GM21367 (cell line): Measurements from ENCODE around the gene BRSK2.
"Not testable (repeated sequence)": the region's sequence is repeated elsewhere in the genome, so short reads cannot be mapped to it uniquely, and the experiment has no call there.

Experiments used
- ATAC-seq: cut with Tn5 transposase; IDR thresholded peaks from one replicate; pipeline ENCODE4 v1.9.1; 2021; ENCODE audit not compliant: unreplicated experiment

The BRSK2 gene

DNA sequence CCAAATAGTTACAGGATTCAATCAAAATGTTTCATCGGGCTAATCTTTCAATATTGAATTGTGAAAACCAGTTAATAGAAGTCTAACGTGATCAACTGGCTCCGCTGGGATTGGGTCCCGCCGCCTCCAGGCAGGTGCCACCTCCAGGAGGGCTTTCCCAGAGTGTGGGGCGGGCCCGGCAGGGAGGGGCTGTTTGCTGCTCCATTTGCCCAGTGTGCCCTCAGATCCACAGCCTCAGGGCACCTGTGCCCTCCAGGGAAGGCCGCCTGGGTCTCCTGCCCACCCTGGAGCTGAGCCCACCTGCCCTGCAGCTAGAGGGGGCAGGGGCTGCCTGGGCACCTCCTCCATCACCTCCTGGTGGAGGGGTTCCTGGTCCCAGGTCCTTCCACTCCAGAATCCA, 17.9 kb downstream of the BRSK2 start:
- ATAC-seq = no peak

DNA sequence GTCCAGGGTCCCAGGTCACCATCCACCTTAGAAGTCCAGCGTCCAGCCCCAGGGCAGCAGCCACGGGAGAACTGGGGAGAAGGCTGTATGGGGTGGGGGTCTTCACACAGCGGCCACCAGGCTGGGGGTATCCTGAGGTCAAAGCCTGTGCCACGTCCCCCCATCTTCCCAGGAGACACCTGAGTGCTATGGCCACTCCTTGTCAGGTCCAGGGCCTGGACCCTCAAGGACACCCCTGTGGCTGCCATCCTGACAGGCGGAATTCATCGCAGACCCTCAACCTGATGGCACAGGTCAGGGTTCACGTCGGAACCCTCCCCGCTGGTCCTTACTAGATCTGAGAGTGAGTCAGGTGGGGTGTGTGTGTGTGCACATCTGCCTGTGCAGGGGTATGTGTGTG, 18.6 kb downstream of the BRSK2 start:
- ATAC-seq = no peak

DNA sequence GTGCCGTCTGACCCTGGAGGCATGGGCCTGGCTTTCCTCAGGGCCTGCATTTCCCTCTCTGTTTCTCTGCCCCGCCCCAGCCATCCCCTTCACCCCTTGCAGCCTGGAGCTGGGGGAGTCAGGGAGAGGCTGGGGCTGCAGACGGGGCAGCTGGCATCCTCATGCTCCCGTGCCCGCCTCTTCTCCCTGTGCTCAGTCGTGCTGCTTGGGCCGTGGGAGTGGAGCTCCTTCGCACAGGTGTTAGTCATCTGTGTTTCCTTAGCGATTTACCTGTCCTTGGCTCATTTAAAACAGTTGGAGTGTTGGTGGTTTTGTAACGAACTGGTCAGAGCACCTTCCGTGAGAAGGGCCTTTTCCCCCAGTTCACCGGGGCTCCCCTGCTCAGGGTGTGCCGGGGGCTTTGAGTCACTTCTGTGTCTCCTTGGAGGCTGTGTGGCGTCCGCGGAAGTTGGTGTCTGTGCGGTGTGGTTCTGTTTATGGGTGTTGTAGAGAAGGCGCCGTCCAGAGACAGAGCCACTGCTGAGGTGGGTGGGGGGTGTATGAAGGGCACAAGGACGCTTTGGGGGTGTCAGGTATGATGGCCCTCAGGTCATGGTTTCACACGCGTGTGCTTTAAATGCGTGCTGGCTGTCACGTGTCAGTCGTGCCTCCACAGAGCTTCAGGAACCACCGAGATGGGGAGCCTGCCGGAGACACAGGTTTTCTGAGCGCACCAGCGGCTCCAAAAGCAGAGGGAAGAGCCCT, 19.5 kb downstream of the BRSK2 start:
- no peak for ATAC-seq

DNA sequence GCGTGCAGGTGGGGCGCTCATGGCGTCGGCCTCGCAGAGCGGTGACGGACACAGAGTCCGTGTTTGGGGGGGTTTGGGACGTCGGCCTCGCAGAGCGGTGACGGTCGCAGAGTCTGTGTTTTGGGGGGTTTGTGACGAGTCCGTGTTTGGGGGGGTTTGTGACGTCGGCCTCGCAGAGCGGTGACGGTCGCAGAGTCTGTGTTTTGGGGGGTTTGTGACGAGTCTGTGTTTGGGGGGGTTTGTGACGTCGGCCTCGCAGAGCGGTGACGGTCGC, 20.1 kb downstream of the BRSK2 start:
- not testable (repeated sequence) for ATAC-seq

DNA sequence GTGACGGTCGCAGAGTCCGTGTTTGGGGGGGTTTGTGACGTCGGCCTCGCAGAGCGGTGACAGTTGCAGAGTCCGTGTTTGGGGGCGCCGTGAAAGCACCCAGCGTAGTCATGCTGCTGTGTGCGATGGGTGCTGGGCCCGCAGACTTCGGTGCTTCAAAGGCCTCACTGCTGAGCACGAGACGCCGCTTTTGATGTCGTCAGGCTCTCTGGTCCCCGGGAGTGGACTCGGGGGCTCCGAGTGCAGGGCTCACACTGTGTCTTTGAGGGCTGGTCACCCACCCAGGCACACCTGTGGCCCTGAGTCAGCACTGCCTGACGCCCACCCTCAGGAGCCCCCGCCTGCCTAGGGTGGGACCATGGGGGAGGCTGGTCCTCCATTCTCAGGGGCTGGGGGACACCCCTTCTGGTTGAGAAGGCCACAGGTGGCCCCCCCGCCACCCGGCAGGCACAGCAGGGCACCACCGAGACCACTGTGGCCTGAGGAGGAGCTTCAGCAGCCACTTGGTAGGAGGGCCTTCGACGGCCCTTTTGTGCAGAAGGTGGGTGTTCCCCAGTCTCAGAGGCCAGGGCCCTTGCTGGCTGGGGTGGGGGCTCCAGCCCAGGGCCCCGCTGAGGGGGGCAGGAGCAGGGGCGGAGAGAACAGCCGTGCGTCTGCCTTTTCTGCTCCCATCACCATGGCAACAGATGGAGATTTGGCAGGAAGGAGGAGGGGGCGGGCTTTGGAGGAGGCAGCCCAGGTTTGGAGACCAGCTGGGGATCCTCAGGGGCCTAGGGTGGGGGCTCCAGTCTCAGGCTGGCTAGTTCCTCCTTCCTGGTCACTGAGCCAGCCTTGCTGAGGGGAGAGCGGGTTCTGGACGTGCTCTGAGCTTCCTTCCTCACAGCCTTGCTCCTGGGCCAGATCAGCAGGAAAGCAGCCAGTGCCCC, 20.9 kb downstream of the BRSK2 start:
- no peak for ATAC-seq

DNA sequence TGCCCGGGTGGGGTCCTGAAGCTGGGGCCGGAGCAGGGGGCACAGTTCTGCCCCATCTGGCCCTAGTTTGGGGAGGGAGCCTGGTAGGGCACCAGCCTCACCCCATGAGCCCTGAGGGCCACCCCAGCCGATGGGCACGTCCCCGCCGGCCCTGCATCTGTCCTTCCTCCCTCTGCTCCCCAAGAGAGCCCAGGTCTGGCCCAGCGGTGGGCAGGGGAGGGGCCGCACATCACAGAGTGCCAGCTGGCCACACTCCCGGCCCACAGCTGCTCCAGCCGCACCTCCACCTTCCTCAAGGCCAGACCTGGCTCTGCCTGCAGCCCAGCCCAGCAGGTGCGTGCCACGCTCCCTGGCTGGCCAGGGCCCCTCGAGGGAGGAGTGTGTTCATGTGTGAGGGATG, 21.6 kb downstream of the BRSK2 start:
- no peak for ATAC-seq

DNA sequence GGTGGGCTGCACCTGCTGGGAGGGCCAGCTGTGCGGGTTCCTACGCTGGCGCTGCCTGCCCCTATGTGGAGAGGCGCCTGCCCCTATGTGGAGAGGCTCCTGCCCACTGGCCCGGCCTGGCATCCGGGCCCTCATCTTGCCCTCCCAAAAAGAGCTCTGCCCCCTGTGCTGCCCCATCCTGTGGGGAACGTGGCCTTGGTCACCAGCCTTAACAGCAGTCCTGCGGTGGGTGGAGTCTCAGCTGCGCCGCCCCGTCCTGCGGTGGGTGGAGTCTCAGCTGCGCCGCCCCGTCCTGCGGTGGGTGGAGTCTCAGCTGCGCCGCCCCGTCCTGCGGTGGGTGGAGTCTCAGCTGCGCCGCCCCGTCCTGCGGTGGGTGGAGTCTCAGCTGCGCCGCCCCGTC, 22.0 kb downstream of the BRSK2 start:
- ATAC-seq = not testable (repeated sequence)

DNA sequence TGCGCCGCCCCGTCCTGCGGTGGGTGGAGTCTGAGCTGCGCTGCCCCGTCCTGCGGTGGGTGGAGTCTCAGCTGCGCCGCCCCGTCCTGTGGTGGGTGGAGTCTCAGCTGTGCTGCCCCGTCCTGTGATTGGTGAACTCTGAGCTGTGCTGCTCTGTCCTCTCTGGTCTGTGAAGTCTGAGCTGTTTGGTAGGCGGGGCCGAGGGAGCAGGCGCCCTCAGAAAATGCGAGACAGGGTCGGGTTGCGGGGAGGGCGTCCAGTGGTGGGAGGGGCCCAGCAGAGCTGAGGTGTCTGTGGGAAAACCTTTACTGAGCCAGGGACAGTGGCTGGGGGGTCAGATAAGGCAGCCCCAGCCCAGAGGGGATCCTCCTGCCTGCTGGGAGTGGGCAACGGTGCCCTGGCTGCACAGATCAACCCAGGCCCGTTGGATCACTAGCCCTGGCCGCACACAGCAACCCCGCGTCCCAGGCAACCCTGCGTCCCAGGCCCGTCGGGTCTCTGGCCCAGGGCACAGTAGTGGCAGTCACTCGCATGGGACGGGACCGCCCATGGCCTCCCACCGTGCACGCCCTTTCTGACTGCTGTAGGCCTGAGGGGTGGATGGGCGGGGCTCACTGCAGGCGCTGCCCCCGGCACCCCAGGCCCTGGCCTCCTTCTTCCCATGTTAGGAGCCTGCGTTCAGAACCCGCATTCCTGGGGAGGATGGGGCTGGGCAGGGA, 22.8 kb downstream of the BRSK2 start:
- no peak for ATAC-seq

DNA sequence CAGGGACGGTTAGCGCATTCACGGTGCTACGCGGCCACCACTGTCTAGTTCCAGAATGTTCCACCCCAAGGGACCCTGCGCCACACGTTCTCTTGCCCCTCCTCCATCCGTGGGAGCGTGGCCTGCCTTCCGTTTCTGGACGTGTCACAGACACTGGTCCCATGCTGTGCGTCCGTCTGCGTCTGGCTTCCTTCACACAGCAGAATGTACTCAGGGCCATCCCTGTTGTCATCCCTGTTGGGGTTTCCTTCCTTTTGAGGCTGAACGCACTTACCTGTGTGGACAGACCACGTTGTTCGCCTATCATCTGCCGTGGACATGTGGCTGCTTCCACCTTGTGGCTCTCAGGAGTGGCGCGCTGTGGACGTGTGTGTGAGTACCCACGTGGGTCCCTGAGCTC, 24.9 kb downstream of the BRSK2 start:
- no peak for ATAC-seq

DNA sequence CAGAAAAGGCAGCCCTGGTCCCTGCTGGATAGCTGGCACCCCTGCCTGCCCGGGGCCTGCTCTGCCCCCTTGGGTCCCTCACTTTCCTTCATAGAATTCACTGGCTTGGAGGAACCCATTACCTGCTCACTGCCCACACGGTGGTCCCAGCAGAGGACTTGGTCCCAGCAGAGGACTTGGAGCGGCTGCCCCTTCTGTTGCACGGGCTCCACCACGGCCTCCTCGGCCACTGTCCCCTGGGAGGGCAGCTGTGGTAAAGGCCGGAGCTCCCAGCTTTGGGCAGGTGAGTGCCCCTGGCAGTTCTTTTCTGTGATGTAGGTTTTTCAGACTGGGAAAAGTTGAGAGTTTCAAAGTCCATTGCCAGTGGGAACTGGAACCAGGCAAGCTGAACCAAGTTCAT, 25.9 kb downstream of the BRSK2 start:
- no peak for ATAC-seq

DNA sequence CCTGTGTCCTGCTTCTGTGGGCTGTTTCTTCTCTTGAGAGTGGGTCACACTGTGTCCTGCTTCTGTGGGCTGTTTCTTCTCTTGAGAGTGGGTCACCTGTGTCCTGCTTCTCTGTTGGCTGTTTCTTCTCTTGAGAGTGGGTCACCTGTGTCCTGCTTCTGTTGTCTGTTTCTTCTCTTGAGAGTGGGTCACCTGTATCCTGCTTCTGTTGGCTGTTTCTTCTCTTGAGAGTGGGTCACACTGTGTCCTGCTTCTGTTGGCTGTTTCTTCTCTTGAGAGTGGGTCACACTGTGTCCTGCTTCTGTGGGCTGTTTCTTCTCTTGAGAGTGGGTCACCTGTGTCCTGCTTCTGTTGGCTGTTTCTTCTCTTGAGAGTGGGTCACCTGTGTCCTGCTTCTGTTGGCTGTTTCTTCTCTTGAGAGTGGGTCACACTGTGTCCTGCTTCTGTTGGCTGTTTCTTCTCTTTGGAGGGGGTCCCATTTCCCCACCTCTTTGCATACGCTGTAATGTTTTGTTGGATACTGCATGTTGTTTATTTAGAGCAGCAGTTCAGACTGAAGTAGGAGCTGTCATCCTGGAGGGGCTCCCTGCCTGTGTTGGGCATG, 28.6 kb downstream of the BRSK2 start:
- ATAC-seq = not testable (repeated sequence)

DNA sequence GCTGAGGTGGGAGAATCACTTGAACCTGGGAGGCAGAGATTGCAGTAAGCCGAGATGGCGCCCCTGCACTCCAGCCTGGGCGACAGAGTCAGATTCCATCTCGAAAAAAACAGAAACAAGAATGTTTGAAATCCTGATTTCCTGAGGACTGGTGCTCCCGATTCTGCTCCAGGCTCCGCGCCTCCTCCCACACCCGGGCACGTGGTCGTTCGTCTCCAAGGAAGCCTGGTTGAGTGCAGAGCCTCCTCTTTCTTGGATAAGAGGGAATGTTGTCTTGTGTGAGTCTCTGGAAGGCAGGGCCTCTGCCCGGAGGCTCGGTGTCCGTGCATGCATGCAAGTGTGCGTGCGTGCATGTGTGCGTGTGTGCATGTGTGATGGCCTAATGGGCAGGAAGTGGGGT, 30.1 kb downstream of the BRSK2 start:
- ATAC-seq = no peak

DNA sequence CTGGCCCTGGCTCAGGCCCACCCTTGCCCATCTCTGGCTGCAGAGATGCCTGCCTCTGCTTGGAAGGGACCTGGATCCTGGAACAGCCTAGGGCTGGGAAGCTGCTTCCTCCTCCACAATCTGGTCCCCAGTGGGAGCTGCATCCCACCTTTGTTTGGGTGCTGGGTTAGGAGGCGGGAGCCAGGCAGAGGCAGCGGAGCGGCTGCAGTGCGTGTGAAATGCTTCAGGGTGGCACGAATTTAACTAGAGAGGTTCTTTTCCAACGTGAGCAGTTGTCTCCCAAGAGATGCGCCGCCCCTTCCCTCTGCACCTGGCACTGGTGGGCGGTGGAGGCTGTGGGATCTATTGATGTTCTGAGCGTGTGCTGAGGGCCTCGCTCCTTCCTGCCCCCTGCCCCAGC, 31.6 kb downstream of the BRSK2 start:
- ATAC-seq = no peak

DNA sequence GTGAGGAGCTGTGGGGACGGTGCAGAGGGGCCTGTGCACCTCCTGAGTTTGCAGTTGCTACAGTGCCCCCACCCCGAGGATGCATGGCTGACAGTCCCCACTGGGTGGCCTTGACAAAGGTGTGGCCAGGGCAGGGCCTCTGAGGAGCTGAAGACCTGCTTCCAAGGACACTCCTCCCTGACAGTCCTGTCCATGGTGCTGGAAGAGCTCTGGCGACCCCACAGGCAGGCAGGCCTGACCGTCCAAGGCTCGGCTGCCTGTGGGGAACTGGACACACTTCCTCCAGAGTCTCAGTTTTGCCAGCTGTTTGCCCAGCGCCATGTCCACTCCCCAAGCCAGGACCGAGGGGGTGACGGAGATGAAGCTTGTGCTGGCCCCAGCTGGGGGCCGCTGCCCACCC, 32.7 kb downstream of the BRSK2 start:
- ATAC-seq = no peak

DNA sequence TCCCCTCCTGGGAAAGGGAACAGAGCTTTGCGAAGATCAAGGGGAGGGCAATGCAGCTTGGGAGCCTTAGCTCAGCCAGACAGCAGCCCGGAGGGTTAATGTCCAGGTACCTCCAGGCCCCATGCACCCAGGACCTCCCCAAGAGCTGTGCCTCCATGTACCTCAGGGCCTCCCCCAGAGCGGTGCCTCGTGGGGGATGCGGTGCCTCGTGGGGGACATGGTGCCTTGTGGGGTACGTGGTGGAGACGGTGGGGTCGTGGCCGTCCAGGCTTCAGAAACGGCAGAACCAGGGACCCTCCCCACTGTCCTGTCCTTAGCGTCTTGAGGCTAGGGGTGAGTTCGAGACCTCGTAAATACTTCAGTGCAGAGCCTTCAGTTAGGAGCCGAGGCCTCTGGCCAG, 33.2 kb downstream of the BRSK2 start:
- ATAC-seq = no peak

DNA sequence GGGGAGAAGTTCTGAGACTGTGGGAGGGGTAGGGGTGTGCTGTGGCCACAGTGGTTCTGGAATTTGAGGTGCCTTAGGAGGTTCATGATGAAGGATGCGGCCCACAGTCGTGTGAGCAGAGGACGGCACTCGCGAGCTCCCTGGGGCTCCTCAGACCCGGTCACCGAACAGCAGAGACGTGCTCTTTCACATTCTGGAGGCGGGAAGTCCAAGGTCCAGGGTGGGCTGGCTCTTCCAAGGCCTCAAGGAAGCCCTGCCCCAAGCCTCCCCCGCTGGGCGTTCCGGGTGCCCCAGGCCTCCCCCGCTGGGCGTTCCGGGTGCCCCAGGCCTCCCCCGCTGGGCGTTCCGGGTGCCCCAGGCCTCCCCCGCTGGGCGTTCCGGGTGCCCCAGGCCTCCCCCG, 33.7 kb downstream of the BRSK2 start:
- not testable (repeated sequence) for ATAC-seq

DNA sequence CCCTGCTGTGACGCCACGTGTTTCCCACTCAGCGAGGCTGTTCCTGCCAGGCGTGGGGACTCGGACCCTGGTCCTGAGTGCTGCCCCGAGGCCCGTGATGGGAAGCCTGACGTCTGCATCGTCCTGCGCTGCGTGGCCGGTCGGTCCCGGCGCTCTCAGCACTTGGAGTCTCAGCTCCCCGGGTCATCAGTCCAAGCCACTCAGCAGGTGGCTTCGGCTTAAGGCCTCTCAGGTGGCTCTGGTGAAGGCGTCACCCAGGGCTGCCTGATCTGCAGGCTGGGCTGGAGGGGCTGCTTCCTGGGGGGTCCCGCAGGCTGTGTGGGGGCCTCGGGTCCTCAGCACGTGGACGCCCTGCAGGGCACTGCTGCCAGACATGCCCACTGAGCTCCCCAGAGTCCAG, 35.3 kb downstream of the BRSK2 start:
- no peak for ATAC-seq

DNA sequence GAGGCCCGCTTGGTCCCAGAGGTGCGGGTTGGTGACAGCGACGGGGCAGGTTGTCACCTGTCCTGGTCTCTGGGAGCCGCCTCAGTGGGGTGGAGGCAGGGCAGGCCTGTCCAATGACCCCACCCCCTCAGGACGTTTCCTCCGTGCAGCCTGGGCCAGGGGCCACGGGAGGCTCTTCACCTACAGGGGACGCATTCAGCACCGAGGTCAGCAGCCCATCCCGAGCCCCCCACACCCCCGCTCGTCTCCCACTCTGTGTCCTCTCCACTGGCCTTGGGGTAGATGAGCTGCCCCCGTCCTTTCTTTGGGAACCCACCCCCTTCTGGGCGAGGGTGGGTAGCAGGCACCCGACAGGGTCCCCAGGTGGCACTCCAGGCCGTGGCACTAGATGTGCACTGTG, 35.7 kb downstream of the BRSK2 start:
- ATAC-seq = no peak

DNA sequence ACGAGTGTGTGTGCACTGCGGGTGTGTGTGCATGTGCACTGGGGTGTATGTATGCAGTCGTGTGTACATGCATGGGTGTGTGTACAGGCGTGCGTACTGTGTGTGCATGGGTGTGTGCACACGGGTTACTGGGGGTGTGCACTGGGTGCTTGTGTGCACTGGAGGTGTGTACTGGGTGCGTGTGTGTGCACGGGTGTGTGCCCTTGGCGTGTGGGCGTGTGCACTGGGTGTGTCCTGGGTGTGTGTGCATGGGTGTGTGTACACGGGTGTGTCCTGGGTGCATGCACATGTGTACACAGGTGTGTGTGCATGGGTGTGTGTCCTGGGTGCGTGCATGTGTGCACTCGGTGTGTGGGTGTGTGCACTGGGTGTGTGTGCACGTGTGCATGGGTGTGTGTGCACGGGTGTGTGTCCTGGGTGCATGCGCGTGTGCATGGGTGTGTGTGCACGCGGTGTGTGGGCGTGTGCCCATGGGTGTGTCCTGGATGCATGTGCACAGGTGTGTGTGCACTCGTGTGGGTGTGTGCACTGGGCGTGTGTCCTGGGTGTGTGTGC, 39.1 kb downstream of the BRSK2 start:
- ATAC-seq = no peak

DNA sequence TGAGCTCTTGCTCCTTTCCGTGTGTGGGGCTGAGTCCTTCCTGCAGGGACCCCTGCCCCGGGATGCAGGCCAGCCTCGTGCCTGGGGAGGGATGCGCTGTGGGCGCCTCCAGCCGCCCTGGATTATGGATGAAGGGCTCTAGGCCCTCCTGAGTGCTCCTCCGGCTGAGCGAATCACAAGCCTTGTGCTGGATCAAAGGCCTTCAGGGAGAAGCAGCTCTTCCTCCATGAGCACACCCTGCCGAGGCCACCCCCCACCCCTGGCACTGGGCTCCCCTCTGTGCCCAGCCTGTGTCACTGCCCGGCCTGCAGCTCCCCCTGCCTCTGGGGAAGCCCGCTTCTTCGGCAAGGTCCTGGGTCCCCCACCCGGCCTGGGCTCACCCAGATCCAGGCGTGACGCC, 43.8 kb downstream of the BRSK2 start:
- ATAC-seq = no peak

DNA sequence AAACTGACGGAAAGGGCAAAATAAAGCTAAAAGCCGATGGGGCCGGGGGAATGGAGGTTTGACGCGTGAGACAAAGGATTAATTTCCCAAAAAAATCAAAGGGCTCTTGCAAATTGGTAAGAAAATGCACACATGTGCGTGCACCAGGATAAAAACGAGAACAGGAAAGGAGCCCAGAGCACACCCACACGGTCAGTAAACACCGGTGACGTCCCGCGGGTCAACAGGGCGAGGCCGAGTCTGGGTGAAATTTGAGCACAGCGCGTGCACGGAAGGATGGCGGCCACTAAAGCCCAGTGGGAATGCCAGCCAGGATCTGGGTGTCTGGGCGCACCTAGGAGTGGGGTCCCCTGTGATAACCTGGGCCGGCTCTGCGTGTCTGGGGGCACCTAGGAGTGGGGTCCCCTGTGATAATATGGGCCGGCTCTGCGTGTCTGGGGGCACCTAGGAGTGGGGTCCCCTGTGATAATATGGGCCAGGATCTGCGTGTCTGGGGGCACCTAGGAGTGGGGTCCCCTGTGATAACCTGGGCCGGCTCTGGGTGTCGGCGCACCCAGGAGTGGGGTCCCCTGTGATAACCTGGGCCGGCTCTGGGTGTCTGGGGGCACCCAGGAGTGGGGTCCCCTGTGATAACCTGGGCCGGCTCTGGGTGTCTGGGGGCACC, 44.4 kb downstream of the BRSK2 start:
- ATAC-seq = no peak
